Hepatocyte (in vitro differentiated cells): ENCODE measurements around the gene VWC2. TPM values are rescaled to one million over a fixed set of nuclear protein-coding genes. Genes with fewer than 3 reads are reported as not detected.

Experiments used
- DNase-seq: peaks from one replicate; pipeline ENCODE4 v3.0.0-alpha.2; 2016; ENCODE audit warnings: low spot score
- H2AFZ ChIP-seq: fragments of 200-600 bp; sonication (generic); 2 replicates; pipeline ENCODE4 v1.6.0; 2016; ENCODE audit warnings: antibody characterized with exemption, mild to moderate bottlenecking
- H3K27ac ChIP-seq: fragments of 200-600 bp; sonication (generic); 2 replicates; pipeline ENCODE4 v1.5.1; 2016; ENCODE audit warnings: mild to moderate bottlenecking
- H3K27me3 ChIP-seq: fragments of 200-600 bp; sonication (generic); 2 replicates; pipeline ENCODE4 v1.6.1; 2016
- H3K36me3 ChIP-seq: fragments of 200-600 bp; sonication (generic); replicated peaks from 2 replicates; pipeline ENCODE4 v1.5.1; 2016; ENCODE audit warnings: low read depth; ENCODE audit not compliant: insufficient read depth
- H3K4me1 ChIP-seq: fragments of 200-600 bp; sonication (generic); 2 replicates; pipeline ENCODE4 v1.5.1; 2016; ENCODE audit warnings: mild to moderate bottlenecking, moderate library complexity; ENCODE audit not compliant: insufficient read depth
- H3K4me2 ChIP-seq: fragments of 200-600 bp; sonication (generic); 2 replicates; pipeline ENCODE4 v1.6.0; 2016
- H3K4me3 ChIP-seq: fragments of 200-600 bp; sonication (generic); 2 replicates; pipeline ENCODE4 v1.5.1; 2016; ENCODE audit warnings: mild to moderate bottlenecking
- H3K79me2 ChIP-seq: fragments of 200-600 bp; sonication (generic); 2 replicates; pipeline ENCODE4 v1.6.0; 2017; ENCODE audit warnings: mild to moderate bottlenecking
- H3K9me2 ChIP-seq: fragments of 200-600 bp; sonication (generic); replicated peaks from 2 replicates; pipeline ENCODE4 v1.6.0; 2017; ENCODE audit warnings: mild to moderate bottlenecking; ENCODE audit not compliant: insufficient read depth
- H3K9me3 ChIP-seq: fragments of 200-600 bp; sonication (generic); 2 replicates; pipeline ENCODE4 v1.5.1; 2016; ENCODE audit warnings: low read depth, mild to moderate bottlenecking
- H4K20me1 ChIP-seq: fragments of 200-600 bp; sonication (generic); 2 replicates; pipeline ENCODE4 v1.6.0; 2016; ENCODE audit warnings: mild to moderate bottlenecking; ENCODE audit not compliant: insufficient read depth, poor library complexity, severe bottlenecking
- EZH2 ChIP-seq: fragments of 200-600 bp; sonication (generic); IDR thresholded peaks from 2 replicates; pipeline ENCODE4 v1.6.1; 2016; ENCODE audit warnings: antibody characterized with exemption, mild to moderate bottlenecking, borderline replicate concordance
- EZH2phosphoT487 ChIP-seq: fragments of 200-600 bp; sonication (generic); IDR thresholded peaks from one replicate; pipeline ENCODE4 v1.6.1; 2018; ENCODE audit warnings: antibody characterized with exemption, mild to moderate bottlenecking, low read depth, moderate library complexity; ENCODE audit not compliant: unreplicated experiment, severe bottlenecking
- WGBS: methylation state at CpG from one replicate; pipeline ENCODE4 v1.1.6; 2016; ENCODE audit warnings: low lambda C conversion rate; ENCODE audit errors: missing lambda C conversion rate; 5-methylcytosine and 5-hydroxymethylcytosine counted together
- polyA plus RNA-seq: library from polyadenylated mRNA; unstranded; fragments of >200 nt; fragmentation: Nextera tagmentation; extraction: Ambion mirVana; gene quantifications from 2 replicates; pipeline ENCODE4 v1.2.1, GENCODE V29; 2016
- total RNA-seq: library from RNA; depleted of rRNA; stranded (reverse); fragments of >200 nt; gene quantifications from 2 replicates; pipeline ENCODE4 v1.2.3, GENCODE V29; 2014
- TF ChIP-seq, protein P1 (sequence below): fragments of 200-600 bp; sonication (generic); IDR thresholded peaks from 2 replicates; pipeline ENCODE4 v1.5.1; 2016; ENCODE audit warnings: antibody characterized with exemption, mild to moderate bottlenecking; ENCODE audit not compliant: poor library complexity

The VWC2 gene
- total and polyA plus RNA-seq, 2 experiments from 2014 or later, result not detected

DNA sequence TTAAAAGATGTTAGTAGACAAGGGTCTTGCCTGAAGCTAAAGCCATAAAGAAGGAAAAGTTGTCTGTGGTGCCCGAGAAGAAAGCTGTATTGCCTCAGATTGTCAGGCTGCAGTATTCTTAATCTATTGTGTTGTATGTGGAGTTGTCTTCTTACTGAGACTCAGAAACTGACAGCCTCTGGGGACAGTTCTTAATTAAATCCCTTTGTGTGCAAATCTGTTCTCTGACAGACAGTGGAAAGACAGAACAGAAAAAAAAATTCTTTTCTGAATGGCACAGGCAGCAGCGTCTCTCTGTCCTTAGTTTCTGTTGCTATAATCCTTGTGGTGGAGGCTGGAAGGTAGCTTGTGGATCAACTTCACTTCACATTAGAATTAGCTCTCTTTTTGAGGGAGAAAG is 16.8 kb downstream of the VWC2 start:
- TF ChIP-seq EZH2phosphoT487 (no peak), EZH2 (no peak)
- TF ChIP-seq, protein P1, sequence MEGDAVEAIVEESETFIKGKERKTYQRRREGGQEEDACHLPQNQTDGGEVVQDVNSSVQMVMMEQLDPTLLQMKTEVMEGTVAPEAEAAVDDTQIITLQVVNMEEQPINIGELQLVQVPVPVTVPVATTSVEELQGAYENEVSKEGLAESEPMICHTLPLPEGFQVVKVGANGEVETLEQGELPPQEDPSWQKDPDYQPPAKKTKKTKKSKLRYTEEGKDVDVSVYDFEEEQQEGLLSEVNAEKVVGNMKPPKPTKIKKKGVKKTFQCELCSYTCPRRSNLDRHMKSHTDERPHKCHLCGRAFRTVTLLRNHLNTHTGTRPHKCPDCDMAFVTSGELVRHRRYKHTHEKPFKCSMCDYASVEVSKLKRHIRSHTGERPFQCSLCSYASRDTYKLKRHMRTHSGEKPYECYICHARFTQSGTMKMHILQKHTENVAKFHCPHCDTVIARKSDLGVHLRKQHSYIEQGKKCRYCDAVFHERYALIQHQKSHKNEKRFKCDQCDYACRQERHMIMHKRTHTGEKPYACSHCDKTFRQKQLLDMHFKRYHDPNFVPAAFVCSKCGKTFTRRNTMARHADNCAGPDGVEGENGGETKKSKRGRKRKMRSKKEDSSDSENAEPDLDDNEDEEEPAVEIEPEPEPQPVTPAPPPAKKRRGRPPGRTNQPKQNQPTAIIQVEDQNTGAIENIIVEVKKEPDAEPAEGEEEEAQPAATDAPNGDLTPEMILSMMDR, result no peak
- Histone ChIP-seq H3K9me3 (no peaks in the 10 kb centered on the region), H3K4me2 (no peak overlapping the region), H3K4me1 (no peaks in the 10 kb centered on the region), H3K79me2 (no peaks in the 10 kb centered on the region), H3K4me3 (no peak overlapping the region), H2AFZ (no peak overlapping the region), H3K27ac (no peak overlapping the region), H3K27me3 (peaks cover 19% of the 10 kb centered on the region), H4K20me1 (no peaks in the 10 kb centered on the region), H3K36me3 (no peaks in the 10 kb centered on the region), H3K9me2 (no peaks in the 10 kb centered on the region)
- no peak for DNase-seq
- 59% methylated on average over 2 of the region's 2 CpGs for WGBS

DNA sequence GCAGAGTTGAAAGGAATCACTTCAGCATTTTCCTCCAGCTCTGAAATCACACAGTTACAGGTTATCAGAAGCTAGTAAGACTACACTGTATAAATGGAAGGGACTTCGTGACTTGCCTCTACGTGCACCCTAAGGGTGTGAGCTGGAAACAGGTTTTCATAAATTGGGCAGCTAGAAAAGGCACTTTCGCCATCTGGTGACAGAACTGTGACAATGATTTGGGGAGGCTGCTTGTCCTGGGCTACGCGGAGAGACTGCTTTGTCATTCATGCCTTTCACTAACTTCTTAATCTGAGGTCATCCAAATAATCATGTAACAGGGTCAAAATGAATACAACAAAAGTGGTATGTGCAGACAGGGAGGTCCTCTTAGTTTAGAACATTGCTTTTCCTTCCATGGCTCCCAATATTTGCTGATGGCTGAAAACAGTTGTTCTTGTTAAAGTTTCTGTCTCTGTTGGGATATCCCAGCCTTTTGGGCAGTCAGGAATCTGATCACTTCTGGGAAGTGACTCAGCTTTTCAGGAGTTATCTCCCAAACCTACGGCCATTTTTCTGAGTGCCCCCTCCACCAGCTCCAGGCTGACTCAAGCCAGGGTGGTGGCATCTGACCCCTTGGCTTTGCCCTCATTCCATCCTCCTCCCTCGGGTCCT is 17.8 kb downstream of the VWC2 start:
- no peak overlapping the region for H2AFZ ChIP-seq
- peak; percentile 50 for DNase-seq
- no peak overlapping the region for H3K4me3 ChIP-seq
- H3K4me1 ChIP-seq, result no peaks in the 10 kb centered on the region
- H3K9me2 ChIP-seq, result no peaks in the 10 kb centered on the region
- no peaks in the 10 kb centered on the region for H3K79me2 ChIP-seq
- H3K27ac ChIP-seq, result no peak overlapping the region
- H4K20me1 ChIP-seq, result no peaks in the 10 kb centered on the region
- peaks cover 19% of the 10 kb centered on the region for H3K27me3 ChIP-seq
- no peak overlapping the region for H3K4me2 ChIP-seq
- no peaks in the 10 kb centered on the region for H3K36me3 ChIP-seq
- 27% methylated on average over 7 of the region's 7 CpGs for WGBS
- no peaks in the 10 kb centered on the region for H3K9me3 ChIP-seq
- TF ChIP-seq, protein P1, result peak; percentile 57
- no peak for TF ChIP-seq EZH2phosphoT487

DNA sequence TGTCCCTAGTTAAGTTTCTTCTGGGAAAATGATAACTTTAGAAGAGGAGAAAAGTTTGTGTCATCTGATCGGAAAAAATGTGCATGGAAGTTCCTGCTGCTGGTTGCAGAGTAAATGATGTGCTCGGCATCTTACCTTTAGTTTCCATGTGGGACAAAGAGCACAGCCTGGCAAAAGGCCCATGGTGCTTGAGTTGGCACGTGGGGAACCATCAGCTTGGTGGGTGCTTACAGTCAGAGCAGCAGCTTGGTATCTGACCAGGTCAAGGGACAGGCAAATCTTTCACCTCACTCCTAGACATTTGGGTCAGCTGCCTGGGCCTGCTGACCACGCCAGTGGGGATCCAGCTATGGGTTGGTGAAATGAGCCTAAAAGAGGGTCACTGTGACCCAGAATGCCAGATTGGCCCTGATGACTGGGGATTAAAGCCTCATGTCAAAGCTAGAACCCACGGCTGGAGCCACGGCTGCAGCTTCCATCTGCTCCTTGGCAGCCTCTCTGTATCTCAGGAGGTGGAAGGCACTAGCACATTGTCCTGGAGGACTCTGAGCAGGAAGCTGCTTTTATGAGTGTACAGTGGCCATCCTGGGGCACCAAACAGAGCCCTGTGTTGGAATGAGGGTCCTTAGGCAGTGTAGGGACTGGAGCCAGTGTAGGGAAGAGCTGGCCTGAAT is 24.7 kb downstream of the VWC2 start:
- no peaks in the 10 kb centered on the region for H3K9me3 ChIP-seq
- H3K4me1 ChIP-seq, result no peaks in the 10 kb centered on the region
- peaks cover 5% of the 10 kb centered on the region for H3K27me3 ChIP-seq
- H4K20me1 ChIP-seq, result no peaks in the 10 kb centered on the region
- no peaks in the 10 kb centered on the region for H3K9me2 ChIP-seq
- no peak for DNase-seq
- H3K4me2 ChIP-seq, result no peak overlapping the region
- no peaks in the 10 kb centered on the region for H3K79me2 ChIP-seq
- H2AFZ ChIP-seq, result no peak overlapping the region
- no peak overlapping the region for H3K27ac ChIP-seq
- WGBS, result 78% methylated on average over 6 of the region's 6 CpGs
- TF ChIP-seq EZH2 (no peak), EZH2phosphoT487 (no peak)
- TF ChIP-seq, protein P1, result no peak
- no peak overlapping the region for H3K4me3 ChIP-seq
- H3K36me3 ChIP-seq, result no peaks in the 10 kb centered on the region
